NCI-H526 (cell line): ENCODE data around the gene TCEAL3.
"Not testable (repeated sequence)": the region's sequence is repeated elsewhere in the genome, so short reads cannot be mapped to it uniquely, and the experiment has no call there.

Source experiments
- DNase-seq, 2 experiments: peaks; one replicate each; lab custom pipeline; 2025; lab: John Stamatoyannopoulos, UW

Gene TCEAL3, protein sequence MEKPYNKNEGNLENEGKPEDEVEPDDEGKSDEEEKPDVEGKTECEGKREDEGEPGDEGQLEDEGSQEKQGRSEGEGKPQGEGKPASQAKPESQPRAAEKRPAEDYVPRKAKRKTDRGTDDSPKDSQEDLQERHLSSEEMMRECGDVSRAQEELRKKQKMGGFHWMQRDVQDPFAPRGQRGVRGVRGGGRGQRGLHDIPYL

DNA sequence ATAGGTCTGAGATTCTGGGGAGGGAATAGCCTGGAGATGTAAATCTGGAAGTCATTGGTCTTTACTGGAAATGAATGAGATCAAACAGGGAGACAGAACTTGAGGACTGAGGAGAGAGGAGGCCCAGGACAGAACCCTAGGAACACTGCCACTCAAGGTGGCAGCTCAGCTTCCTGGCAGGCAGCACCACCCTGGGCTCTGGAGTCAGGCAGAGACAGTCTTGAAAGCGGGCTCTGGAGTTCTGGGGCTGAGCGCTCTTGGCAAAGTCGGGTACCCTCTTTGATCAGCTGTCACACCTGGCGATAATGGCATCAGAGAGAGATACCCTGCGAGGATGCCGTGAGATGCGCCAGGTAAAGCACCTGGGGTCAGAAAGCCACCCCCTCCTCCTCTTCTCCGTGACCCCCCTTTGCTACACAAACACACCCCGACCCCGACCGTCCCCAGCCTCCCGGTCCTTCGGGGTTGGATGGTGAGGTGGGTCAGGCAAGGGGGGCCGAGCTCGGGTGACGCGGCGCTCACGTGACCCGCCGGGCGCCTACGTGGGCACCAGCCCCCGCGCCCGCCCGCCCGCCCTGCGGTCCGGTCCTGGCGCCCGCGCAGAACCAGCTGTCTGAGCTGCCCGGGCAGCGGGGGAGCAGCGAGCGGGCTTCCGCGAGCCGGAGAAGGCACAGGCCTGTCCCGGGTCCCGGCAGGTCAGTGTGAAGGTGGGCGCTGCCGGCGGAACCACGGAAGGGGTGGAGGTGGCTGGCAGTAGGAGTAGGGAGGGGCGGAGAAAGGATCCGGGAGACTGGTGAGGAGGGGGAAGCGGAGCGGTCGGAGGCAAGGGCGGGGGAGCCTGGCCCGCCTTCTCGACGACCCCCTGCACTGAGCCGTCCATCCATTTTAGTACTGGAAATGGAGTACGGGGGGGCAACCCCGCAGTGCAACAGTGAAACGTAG, at the start of gene TCEAL3:
Gene TCEAL3 (plus strand): TSS at position 600 of the 942 bp plus-strand sequence. CDS start 1,102 bp downstream, outside the sequence.
- peak in 1 of 2 experiments; percentile 66 for DNase-seq

DNA sequence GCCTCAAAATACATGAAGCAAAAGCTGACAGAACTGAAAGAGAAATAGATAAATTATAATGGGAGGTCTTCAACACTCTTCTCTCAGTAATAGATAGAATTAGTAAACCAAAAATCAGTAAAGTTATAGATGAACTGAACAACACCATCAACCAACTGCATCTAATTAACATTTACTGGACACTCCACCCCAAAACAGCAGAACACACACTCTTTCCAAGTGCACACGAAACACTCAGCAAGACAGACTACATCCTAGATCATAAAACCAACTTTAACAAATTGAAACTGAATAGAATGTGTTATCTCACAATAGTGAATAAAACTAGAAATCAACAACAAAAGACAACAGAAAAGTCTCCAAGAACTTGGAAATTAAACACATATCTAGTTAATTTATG, 47.5 kb upstream of the TCEAL3 start:
- no peak for DNase-seq

GRCh38 chrX:103562801-103563200, 45.0 kb upstream of the TCEAL3 start:
- no peak for DNase-seq

DNA sequence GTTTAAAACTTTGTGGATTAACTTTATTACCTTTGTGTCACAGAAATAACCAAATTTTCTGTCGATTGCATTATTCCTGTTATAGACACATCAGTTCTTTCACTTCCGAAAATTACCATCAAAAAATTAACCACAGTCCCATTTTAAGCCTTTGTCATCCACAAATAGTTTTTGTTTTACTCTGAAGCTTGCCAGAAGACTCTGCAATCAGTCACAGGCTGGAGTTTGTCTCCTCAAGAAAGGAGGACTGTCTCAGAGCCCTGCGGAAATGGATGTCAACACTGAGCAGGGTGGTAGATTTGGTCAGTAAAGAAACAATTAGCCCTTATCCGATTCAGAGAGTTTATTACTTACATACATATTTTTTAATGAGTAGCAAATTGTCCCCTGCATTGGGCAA, 42.6 kb upstream of the TCEAL3 start:
- no peak for DNase-seq

GRCh38 chrX:103565752-103566151, 42.0 kb upstream of the TCEAL3 start:
- DNase-seq: no peak

GRCh38 chrX:103571121-103571520, 36.6 kb upstream of the TCEAL3 start:
- no peak for DNase-seq

DNA sequence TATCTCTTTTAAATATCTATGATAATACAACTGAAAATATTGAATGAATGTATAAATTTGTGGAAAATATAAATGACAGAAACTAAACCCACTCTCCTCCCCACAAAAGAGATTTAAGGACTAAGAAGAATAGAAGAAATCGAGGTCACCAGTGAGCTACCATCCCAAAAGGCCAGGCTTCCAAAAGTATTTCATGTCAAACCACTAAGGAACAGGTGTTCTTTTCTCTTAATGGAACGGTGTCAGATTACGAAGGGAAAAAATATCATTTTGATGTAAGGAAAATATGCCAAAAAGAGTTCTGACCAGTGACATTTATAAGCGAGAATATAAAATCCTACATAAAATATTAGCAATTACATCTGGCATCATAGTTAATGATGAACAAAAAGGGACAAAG, 36.0 kb upstream of the TCEAL3 start:
- no peak for DNase-seq

GRCh38 chrX:103573202-103573601, 34.6 kb upstream of the TCEAL3 start:
- DNase-seq: no peak

DNA sequence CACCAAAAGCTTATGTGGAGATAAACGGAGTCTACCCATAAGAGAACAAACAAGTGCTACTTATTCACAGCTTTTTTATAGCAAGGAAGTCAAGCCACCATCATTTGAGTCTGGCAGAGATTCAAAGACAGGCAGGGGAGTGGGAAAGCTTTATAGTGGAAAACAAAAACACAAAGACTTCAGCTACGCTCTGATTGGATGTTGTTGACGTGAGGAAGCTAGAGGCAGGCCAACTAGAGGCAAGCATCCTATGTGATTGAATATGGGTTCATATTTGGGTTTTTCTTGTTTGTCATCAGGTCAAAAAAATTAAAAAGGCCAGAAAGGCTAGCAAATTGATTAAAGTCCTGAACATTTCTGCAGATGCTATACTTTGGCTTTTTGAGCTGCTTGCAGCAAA, 23.2 kb upstream of the TCEAL3 start:
- peak in 1 of 2 experiments; percentile 9 for DNase-seq

- peak; percentile 28 to 80 for DNase-seq
Measured at GRCh38 chrX:103585411-103586313, 22.1 kb upstream of the TCEAL3 start, which contains the start of gene TCEAL4. Gene TCEAL4 (plus strand): TSS chrX:103585515. CDS start chrX:103586676, 1,161 bp downstream.

GRCh38 chrX:103586314-103586646, 21.5 kb upstream of the TCEAL3 start:
- DNase-seq: peak in 1 of 2 experiments; percentile 18

GRCh38 chrX:103586659-103587058, 21.1 kb upstream of the TCEAL3 start:
- DNase-seq: no peak

- not testable (repeated sequence) for DNase-seq
Measured at GRCh38 chrX:103592295-103592694, 15.5 kb upstream of the TCEAL3 start.

DNA sequence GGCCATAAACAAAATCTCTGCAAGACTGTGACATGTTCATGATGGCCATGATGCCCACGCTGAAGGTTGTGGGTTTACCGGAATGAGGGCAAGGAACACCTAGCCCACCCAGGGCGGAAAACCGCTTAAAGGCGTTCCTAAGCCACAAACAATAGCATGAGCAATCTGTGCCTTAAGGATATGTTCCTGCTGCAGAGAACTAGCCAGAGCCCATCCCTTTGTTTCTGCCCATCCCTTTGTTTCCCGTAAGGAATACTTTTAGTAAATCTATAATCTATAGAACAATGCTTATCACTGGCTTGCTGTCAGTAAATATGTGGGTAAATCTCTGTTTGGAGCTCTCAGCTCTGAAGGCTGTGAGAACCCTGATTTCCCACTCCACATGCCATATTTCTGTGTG, 12.6 kb upstream of the TCEAL3 start:
- not testable (repeated sequence) for DNase-seq

DNA sequence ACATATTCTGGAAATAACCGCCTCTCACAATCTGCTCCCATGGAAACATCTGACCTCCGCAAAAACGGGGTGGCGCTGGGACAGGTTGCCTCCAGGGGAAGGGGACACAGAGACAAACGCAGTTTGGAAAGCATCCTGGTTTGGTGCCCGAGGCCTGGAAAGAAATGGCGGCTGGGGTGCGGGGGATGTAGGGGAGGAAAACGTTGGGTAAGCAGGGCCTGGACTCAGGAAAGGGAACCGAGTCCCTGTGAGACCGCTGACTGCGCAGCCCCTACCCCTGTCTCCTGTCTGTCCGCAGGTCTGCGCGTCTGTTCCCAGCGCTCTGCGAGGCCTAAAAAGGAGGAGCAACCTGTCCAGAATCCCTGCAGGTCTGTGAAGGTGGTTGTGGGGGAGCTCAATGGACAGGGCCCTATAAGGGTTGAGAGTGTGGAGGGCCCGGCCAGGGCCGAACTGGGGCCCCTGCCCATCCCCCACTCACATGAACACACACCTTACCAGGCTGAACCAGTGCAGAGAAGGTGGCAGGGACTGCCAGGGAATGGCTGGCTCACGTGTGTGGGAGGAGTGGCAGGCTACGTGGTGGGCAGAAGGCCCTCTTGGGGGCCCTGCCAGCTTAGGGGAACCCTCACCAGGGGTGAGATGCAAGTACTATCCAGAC, 672 bp downstream of the TCEAL3 start:
- DNase-seq: peak in 1 of 2 experiments; percentile 37

- no peak for DNase-seq
Measured at GRCh38 chrX:103610282-103610681, 2.5 kb downstream of the TCEAL3 start.

- DNase-seq: no peak
Measured at GRCh38 chrX:103613362-103613890, 5.7 kb downstream of the TCEAL3 start.

- DNase-seq: no peak
Measured at GRCh38 chrX:103614999-103615398, 7.2 kb downstream of the TCEAL3 start.

GRCh38 chrX:103615781-103616371, 8.1 kb downstream of the TCEAL3 start:
- no peak for DNase-seq

- no peak for DNase-seq
Measured at GRCh38 chrX:103616676-103617186, 9.0 kb downstream of the TCEAL3 start.

GRCh38 chrX:103624111-103624510, 16.3 kb downstream of the TCEAL3 start:
- no peak for DNase-seq
